ENCODE measurements around the gene STK17A. TPM values are rescaled to one million over a fixed set of nuclear protein-coding genes. Genes with fewer than 3 reads are reported as not detected.

Gene STK17A
- total RNA-seq, 4 donors from 2014 or later = 6.5 to 17.1 (median 13.3) TPM

GRCh38 chr7:43604251-43604650 lies 21.3 kb downstream of the STK17A start:
- WGBS, 2 donors = 86 to 100% methylated on average over 1 of the region's 1 CpG
- H3K4me3 ChIP-seq (ENCODE audit: low read depth, poor library complexity, severe bottlenecking) = no peak overlapping the region
- intact Hi-C loops (cut with DNase I; ENCODE audit: low total_unique reads) = no loop called here
- DNase-seq (ENCODE audit: low spot score in 2 of 2) = no peak
- TF ChIP-seq CTCF (IDR thresholded peaks at IDR 0.05) (no peak), POLR2A (IDR thresholded peaks at IDR 0.05) (no peak)

- intact Hi-C loops (cut with DNase I; ENCODE audit: low total_unique reads) = no loop called here
- H3K4me3 ChIP-seq (ENCODE audit: low read depth, poor library complexity, severe bottlenecking) = no peak overlapping the region
- no peak for DNase-seq (ENCODE audit: low spot score in 2 of 2)
- TF ChIP-seq CTCF (IDR thresholded peaks at IDR 0.05) (no peak), POLR2A (IDR thresholded peaks at IDR 0.05) (no peak)
- WGBS, 2 donors = 96 to 97% methylated on average over 2 of the region's 2 CpGs
Measured at GRCh38 chr7:43609097-43609496, 26.2 kb downstream of the STK17A start.

- WGBS, 2 donors = 68 to 70% methylated on average over 5 of the region's 5 CpGs
- no peak for TF ChIP-seq POLR2A (IDR thresholded peaks at IDR 0.05)
- intact Hi-C loops (cut with DNase I; ENCODE audit: low total_unique reads) = no loop called here
- no peak for DNase-seq (ENCODE audit: low spot score in 2 of 2)
- H3K4me3 ChIP-seq (ENCODE audit: low read depth, poor library complexity, severe bottlenecking) = no peak overlapping the region
Measured at GRCh38 chr7:43612128-43612527, 29.2 kb downstream of the STK17A start.

GRCh38 chr7:43612599-43613589 lies 30.0 kb downstream of the STK17A start:
- DNase-seq (ENCODE audit: low spot score in 2 of 2) = no peak
- WGBS, 2 donors = 27 to 31% methylated on average over 3 of the region's 3 CpGs
- H3K4me3 ChIP-seq (ENCODE audit: low read depth, poor library complexity, severe bottlenecking) = no peak overlapping the region
- TF ChIP-seq CTCF (IDR thresholded peaks at IDR 0.05) = no peak
- TF ChIP-seq POLR2A (IDR thresholded peaks at IDR 0.05) = no peak
- intact Hi-C loops (cut with DNase I; ENCODE audit: low total_unique reads) = no loop called here

GRCh38 chr7:43615558-43616145 lies 32.7 kb downstream of the STK17A start:
- TF ChIP-seq CTCF (IDR thresholded peaks at IDR 0.05) (no peak), POLR2A (IDR thresholded peaks at IDR 0.05) (no peak)
- DNase-seq (ENCODE audit: low spot score in 2 of 2) = no peak
- intact Hi-C loops (cut with DNase I; ENCODE audit: low total_unique reads) = no loop called here
- WGBS, 2 donors = 81 to 87% methylated on average over 7 of the region's 7 CpGs
- H3K4me3 ChIP-seq (ENCODE audit: low read depth, poor library complexity, severe bottlenecking) = no peak overlapping the region

- DNase-seq (ENCODE audit: low spot score in 2 of 2) = no peak
- intact Hi-C loops (cut with DNase I; ENCODE audit: low total_unique reads) = no loop called here
- WGBS, 2 donors = 95 to 97% methylated on average over 4 of the region's 4 CpGs
- H3K4me3 ChIP-seq (ENCODE audit: low read depth, poor library complexity, severe bottlenecking) = no peak overlapping the region
- TF ChIP-seq POLR2A (IDR thresholded peaks at IDR 0.05) (no peak), CTCF (IDR thresholded peaks at IDR 0.05) (no peak)
Measured at GRCh38 chr7:43616977-43617376, 34.1 kb downstream of the STK17A start.
